K562 (cell line): ENCODE measurements around the gene LMBR1L. TPM values are rescaled to one million over a fixed set of nuclear protein-coding genes. Genes with fewer than 3 reads are reported as not detected.

Experiments used
- BHLHE40 ChIP-seq: IDR thresholded peaks from 2 replicates; pipeline ENCODE4 v1.6.1; 2011; ENCODE audit warnings: low read length, improper control_type of control experiment
- CBFA2T2 ChIP-seq: fragments of 450-650 bp; conservative IDR thresholded peaks from 2 replicates; pipeline ENCODE4 v1.6.1; 2017; ENCODE audit warnings: mild to moderate bottlenecking
- CSDE1 ChIP-seq, 2 experiments: fragments of 450-650 bp; IDR thresholded peaks; 2 replicates each; pipeline ENCODE4 v1.6.1; 2016; ENCODE audit warnings: mild to moderate bottlenecking in 1 of 2
- ILK ChIP-seq: fragments of 450-650 bp; IDR thresholded peaks from 2 replicates; pipeline ENCODE4 v1.6.1; 2016; ENCODE audit warnings: missing genetic modification characterization, low read depth, mild to moderate bottlenecking, missing compliant biosample characterization, moderate library complexity, borderline replicate concordance
- MBD2 ChIP-seq: sonication (generic); IDR thresholded peaks from 2 replicates; pipeline ENCODE4 v1.6.1; 2016; ENCODE audit warnings: low read depth, borderline replicate concordance
- NRF1 ChIP-seq, 2 experiments: fragments of 450-650 bp; IDR thresholded peaks in 1 of 2; conservative IDR thresholded peaks in 1 of 2; 2 replicates each; pipeline ENCODE4 v1.6.1; 2014; ENCODE audit warnings: mild to moderate bottlenecking in 2 of 2
- PHTF2 ChIP-seq: fragments of 250-450 bp; sonication (Bioruptor Pico); IDR thresholded peaks from 2 replicates; pipeline ENCODE4 v1.5.0; 2021; ENCODE audit warnings: mild to moderate bottlenecking
- SMAD4 ChIP-seq: fragments of 250-450 bp; sonication (Bioruptor Pico); conservative IDR thresholded peaks from 2 replicates; pipeline ENCODE4 v1.8.0; 2021; ENCODE audit warnings: inconsistent platforms, mild to moderate bottlenecking, moderate library complexity
- TAF9B ChIP-seq: fragments of 450-650 bp; IDR thresholded peaks from 2 replicates; pipeline ENCODE4 v1.6.1; 2018; ENCODE audit warnings: mild to moderate bottlenecking; ENCODE audit not compliant: partially characterized antibody
- TBP ChIP-seq: optimal IDR thresholded peaks from 2 replicates; pipeline ENCODE3; 2011; ENCODE audit warnings: low read depth, low read length, improper control_type of control experiment
- TEAD1 ChIP-seq, 2 experiments: fragments of 450-650 bp in 1 of 2; sonication (generic) in 1 of 2; formaldehyde crosslinking; IDR thresholded peaks; 2 replicates each; pipeline versions ENCODE4 v1.4.0 to v1.8.0; 2020 to 2022; ENCODE audit warnings: mild to moderate bottlenecking in 2 of 2, missing genetic modification reagents in 1 of 2
- TEAD4 ChIP-seq, 2 experiments: sonication (generic) in 1 of 2; formaldehyde crosslinking in 1 of 2; IDR thresholded peaks; 2 replicates each; pipeline versions ENCODE4 v1.6.1 to v1.8.0; 2012 to 2022; ENCODE audit warnings: borderline replicate concordance in 1 of 2, inconsistent platforms in 1 of 2, low read length in 1 of 2, mild to moderate bottlenecking in 1 of 2, missing genetic modification reagents in 1 of 2
- ZFPM2 ChIP-seq: fragments of 250-450 bp; sonication (Bioruptor Pico); IDR thresholded peaks from 2 replicates; pipeline ENCODE4 v1.5.1; 2022; ENCODE audit warnings: mild to moderate bottlenecking
- ZNF41 ChIP-seq: fragments of 250-450 bp; sonication (Bioruptor Pico); conservative IDR thresholded peaks from 2 replicates; pipeline ENCODE4 v1.4.0; 2020; ENCODE audit warnings: mild to moderate bottlenecking
- ZNF76 ChIP-seq: fragments of 250-450 bp; sonication (Bioruptor Pico); IDR thresholded peaks from 2 replicates; pipeline ENCODE4 v1.4.0; 2020; ENCODE audit warnings: mild to moderate bottlenecking, moderate library complexity, borderline replicate concordance
- polyA plus RNA-seq, 8 experiments: library from polyadenylated mRNA; depleted of rRNA in 4 of 8; stranded (reverse) in 5 of 8; unstranded in 3 of 8; fragments of >200 nt; fragmentation: Nextera tagmentation in 2 of 8; fragmentation: Illumina TruSeq in 1 of 8; extraction: Ambion mirVana in 2 of 8; extraction: Trizol in 1 of 8; gene quantifications; 2 replicates each; pipeline versions ENCODE4 v1.2.1 to v1.2.3, GENCODE V29; 2011 to 2014; ENCODE audit warnings: inconsistent platforms in 1 of 8, missing spikeins in 1 of 8
- total RNA-seq, 7 experiments: library from RNA; depleted of rRNA in 6 of 7; stranded (reverse); fragments of >200 nt in 6 of 7; fragmentation: Illumina TruSeq in 2 of 7; extraction: Trizol in 2 of 7; gene quantifications; 2 replicates each; pipeline versions ENCODE4 v1.2.1 to v1.2.3, GENCODE V29; 2011 to 2021; ENCODE audit warnings: low replicate concordance in 1 of 7
- TF ChIP-seq, protein P1 (sequence below): fragments of 250-450 bp; sonication (Bioruptor Pico); IDR thresholded peaks from 2 replicates; pipeline ENCODE4 v1.5.1; 2021; ENCODE audit warnings: mild to moderate bottlenecking
- TF ChIP-seq, protein P2 (sequence below): sonication (generic); formaldehyde crosslinking; IDR thresholded peaks from 2 replicates; pipeline ENCODE4 v1.8.1; 2023; ENCODE audit warnings: mild to moderate bottlenecking, missing genetic modification reagents, moderate library complexity
- TF ChIP-seq, protein P3 (sequence below): fragments of 250-450 bp; sonication (Bioruptor Pico); IDR thresholded peaks from 2 replicates; pipeline ENCODE4 v1.8.0; 2022; ENCODE audit warnings: inconsistent platforms
- TF ChIP-seq, protein P4 (sequence below): fragments of 150-350 bp; conservative IDR thresholded peaks from 2 replicates; pipeline ENCODE4 v1.6.1; 2014; ENCODE audit warnings: low read length
- TF ChIP-seq, protein P5 (sequence below): fragments of 450-650 bp; IDR thresholded peaks from 2 replicates; pipeline ENCODE4 v1.6.1; 2016; ENCODE audit warnings: missing biosample characterization, missing genetic modification characterization

LMBR1L gene
- total and polyA plus RNA-seq, 9 of the 15 experiments (the other 6 are each of a cell fraction or from before 2014, with no cell fraction given): 2.5 to 57.0 (median 31.1) TPM

DNA sequence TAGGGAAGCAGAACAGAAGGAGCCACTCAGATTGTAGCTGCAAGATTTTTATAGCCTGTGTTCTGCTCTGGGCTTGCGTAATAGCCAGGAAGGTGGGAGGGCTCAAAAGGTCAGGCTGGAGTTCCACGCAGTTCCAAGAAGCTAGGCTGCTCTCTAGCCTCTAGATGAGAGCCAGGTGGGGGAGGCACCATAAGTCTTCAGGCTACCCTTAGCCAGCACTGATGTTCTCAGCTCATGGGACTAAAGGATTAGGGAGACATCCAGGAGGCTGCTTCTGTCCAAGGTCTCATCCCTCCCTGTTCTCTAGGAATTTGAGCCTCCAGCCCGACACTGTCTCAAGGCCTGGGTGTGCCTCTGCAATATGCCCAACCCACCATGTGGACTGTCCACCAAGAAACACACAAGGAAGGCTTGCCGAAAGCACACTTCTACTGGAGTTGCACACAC is 1.7 kb downstream of the LMBR1L start (continued):
- TF ChIP-seq, protein P1, sequence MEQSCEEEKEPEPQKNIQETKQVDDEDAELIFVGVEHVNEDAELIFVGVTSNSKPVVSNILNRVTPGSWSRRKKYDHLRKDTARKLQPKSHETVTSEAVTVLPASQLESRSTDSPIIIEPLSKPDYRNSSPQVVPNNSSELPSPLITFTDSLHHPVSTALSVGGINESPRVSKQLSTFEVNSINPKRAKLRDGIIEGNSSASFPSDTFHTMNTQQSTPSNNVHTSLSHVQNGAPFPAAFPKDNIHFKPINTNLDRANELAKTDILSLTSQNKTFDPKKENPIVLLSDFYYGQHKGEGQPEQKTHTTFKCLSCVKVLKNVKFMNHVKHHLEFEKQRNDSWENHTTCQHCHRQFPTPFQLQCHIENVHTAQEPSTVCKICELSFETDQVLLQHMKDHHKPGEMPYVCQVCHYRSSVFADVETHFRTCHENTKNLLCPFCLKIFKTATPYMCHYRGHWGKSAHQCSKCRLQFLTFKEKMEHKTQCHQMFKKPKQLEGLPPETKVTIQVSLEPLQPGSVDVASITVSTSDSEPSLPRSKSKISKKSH (CRISPR knock-in tag): no peak
- no peak for TF ChIP-seq ZFPM2 (CRISPR knock-in tag)
- TF ChIP-seq PHTF2: no peak
- TF ChIP-seq TEAD4 (IDR thresholded peaks at IDR 0.05; ENCODE audit: low read length): peak; percentile 30; the same call in 1 of the 2 replicates
- TF ChIP-seq TEAD4 (CRISPR knock-in tag; IDR thresholded peaks at IDR 0.05; ENCODE audit: borderline replicate concordance): no peak
- TF ChIP-seq TEAD1 (CRISPR knock-in tag; IDR thresholded peaks at IDR 0.05): peak in 1 of 2 experiments; percentile 30; a peak in 1 of 4 replicates
- TF ChIP-seq TAF9B: no peak
- no peak for TF ChIP-seq ZNF76 (CRISPR knock-in tag)
- TF ChIP-seq MBD2: no peak
- TF ChIP-seq CBFA2T2: 0 out of 2 replicates have a peak, but pooled peaks have one; percentile 5
- TF ChIP-seq, protein P2, sequence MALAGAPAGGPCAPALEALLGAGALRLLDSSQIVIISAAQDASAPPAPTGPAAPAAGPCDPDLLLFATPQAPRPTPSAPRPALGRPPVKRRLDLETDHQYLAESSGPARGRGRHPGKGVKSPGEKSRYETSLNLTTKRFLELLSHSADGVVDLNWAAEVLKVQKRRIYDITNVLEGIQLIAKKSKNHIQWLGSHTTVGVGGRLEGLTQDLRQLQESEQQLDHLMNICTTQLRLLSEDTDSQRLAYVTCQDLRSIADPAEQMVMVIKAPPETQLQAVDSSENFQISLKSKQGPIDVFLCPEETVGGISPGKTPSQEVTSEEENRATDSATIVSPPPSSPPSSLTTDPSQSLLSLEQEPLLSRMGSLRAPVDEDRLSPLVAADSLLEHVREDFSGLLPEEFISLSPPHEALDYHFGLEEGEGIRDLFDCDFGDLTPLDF (CRISPR knock-in tag): no peak
- TF ChIP-seq, protein P3, sequence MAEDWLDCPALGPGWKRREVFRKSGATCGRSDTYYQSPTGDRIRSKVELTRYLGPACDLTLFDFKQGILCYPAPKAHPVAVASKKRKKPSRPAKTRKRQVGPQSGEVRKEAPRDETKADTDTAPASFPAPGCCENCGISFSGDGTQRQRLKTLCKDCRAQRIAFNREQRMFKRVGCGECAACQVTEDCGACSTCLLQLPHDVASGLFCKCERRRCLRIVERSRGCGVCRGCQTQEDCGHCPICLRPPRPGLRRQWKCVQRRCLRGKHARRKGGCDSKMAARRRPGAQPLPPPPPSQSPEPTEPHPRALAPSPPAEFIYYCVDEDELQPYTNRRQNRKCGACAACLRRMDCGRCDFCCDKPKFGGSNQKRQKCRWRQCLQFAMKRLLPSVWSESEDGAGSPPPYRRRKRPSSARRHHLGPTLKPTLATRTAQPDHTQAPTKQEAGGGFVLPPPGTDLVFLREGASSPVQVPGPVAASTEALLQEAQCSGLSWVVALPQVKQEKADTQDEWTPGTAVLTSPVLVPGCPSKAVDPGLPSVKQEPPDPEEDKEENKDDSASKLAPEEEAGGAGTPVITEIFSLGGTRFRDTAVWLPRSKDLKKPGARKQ: no peak
- TF ChIP-seq, protein P4, sequence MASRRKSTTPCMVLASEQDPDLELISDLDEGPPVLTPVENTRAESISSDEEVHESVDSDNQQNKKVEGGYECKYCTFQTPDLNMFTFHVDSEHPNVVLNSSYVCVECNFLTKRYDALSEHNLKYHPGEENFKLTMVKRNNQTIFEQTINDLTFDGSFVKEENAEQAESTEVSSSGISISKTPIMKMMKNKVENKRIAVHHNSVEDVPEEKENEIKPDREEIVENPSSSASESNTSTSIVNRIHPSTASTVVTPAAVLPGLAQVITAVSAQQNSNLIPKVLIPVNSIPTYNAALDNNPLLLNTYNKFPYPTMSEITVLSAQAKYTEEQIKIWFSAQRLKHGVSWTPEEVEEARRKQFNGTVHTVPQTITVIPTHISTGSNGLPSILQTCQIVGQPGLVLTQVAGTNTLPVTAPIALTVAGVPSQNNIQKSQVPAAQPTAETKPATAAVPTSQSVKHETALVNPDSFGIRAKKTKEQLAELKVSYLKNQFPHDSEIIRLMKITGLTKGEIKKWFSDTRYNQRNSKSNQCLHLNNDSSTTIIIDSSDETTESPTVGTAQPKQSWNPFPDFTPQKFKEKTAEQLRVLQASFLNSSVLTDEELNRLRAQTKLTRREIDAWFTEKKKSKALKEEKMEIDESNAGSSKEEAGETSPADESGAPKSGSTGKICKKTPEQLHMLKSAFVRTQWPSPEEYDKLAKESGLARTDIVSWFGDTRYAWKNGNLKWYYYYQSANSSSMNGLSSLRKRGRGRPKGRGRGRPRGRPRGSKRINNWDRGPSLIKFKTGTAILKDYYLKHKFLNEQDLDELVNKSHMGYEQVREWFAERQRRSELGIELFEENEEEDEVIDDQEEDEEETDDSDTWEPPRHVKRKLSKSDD: no peak
- TF ChIP-seq NRF1 (conservative IDR thresholded peaks at IDR 0.05 in 1 of 2, IDR thresholded peaks at IDR 0.05 in 1 of 2): peak; percentile 54 to 66
- TF ChIP-seq ILK: no peak
- no peak for TF ChIP-seq CSDE1 (IDR thresholded peaks at IDR 0.05)
- TF ChIP-seq, protein P5, sequence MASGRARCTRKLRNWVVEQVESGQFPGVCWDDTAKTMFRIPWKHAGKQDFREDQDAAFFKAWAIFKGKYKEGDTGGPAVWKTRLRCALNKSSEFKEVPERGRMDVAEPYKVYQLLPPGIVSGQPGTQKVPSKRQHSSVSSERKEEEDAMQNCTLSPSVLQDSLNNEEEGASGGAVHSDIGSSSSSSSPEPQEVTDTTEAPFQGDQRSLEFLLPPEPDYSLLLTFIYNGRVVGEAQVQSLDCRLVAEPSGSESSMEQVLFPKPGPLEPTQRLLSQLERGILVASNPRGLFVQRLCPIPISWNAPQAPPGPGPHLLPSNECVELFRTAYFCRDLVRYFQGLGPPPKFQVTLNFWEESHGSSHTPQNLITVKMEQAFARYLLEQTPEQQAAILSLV: peak; percentile 54; the same call in 1 of the 2 replicates
- TF ChIP-seq ZNF41 (CRISPR knock-in tag): no peak
- TF ChIP-seq TBP: no peak
- peak; percentile 61 for TF ChIP-seq SMAD4 (CRISPR knock-in tag)
- no peak for TF ChIP-seq BHLHE40
